ENCODE measurements around the gene OSBPL8.
A peak's percentile ranks its signal among the peaks of the same experiment; 100 is the strongest.

Gene OSBPL8

GRCh38 chr12:76555231-76555767 is 4.3 kb downstream of the OSBPL8 start:
- DNase-seq (ENCODE audit: low read depth), result no peak

GRCh38 chr12:76554405-76555230 is 5.0 kb downstream of the OSBPL8 start:
- no peak for DNase-seq (ENCODE audit: low read depth)

GRCh38 chr12:76552343-76552938 is 7.1 kb downstream of the OSBPL8 start:
- peak; percentile 23 for DNase-seq (ENCODE audit: low read depth)

- DNase-seq (ENCODE audit: low read depth), result no peak
Observed at GRCh38 chr12:76551482-76551888, 8.1 kb downstream of the OSBPL8 start.

- peak; percentile 11 for DNase-seq (ENCODE audit: low read depth)
Observed at GRCh38 chr12:76549131-76549530, 10.4 kb downstream of the OSBPL8 start.

GRCh38 chr12:76548222-76548837 is 11.2 kb downstream of the OSBPL8 start:
- DNase-seq (ENCODE audit: low read depth), result no peak

GRCh38 chr12:76547526-76547925 is 12.0 kb downstream of the OSBPL8 start:
- DNase-seq (ENCODE audit: low read depth), result no peak

- DNase-seq (ENCODE audit: low read depth), result no peak
Observed at GRCh38 chr12:76546889-76547288, 12.7 kb downstream of the OSBPL8 start.

- DNase-seq (ENCODE audit: low read depth), result no peak
Observed at GRCh38 chr12:76545486-76545885, 14.1 kb downstream of the OSBPL8 start.

- no peak for DNase-seq (ENCODE audit: low read depth)
Observed at GRCh38 chr12:76544601-76545261, 14.8 kb downstream of the OSBPL8 start.

GRCh38 chr12:76543813-76544347 is 15.7 kb downstream of the OSBPL8 start:
- no peak for DNase-seq (ENCODE audit: low read depth)

GRCh38 chr12:76542908-76543307 is 16.7 kb downstream of the OSBPL8 start:
- DNase-seq (ENCODE audit: low read depth), result no peak

GRCh38 chr12:76539727-76540126 is 19.8 kb downstream of the OSBPL8 start:
- DNase-seq (ENCODE audit: low read depth), result no peak

- no peak for DNase-seq (ENCODE audit: low read depth)
Observed at GRCh38 chr12:76537923-76538322, 21.6 kb downstream of the OSBPL8 start.

GRCh38 chr12:76536546-76536945 is 23.0 kb downstream of the OSBPL8 start:
- no peak for DNase-seq (ENCODE audit: low read depth)

- no peak for DNase-seq (ENCODE audit: low read depth)
Observed at GRCh38 chr12:76535170-76535569, 24.4 kb downstream of the OSBPL8 start.

GRCh38 chr12:76533331-76533730 is 26.2 kb downstream of the OSBPL8 start:
- DNase-seq (ENCODE audit: low read depth), result peak; percentile 38

GRCh38 chr12:76532520-76532919 is 27.1 kb downstream of the OSBPL8 start:
- DNase-seq (ENCODE audit: low read depth), result no peak

- no peak for DNase-seq (ENCODE audit: low read depth)
Observed at GRCh38 chr12:76531056-76531455, 28.5 kb downstream of the OSBPL8 start.

GRCh38 chr12:76530516-76530915 is 29.1 kb downstream of the OSBPL8 start:
- DNase-seq (ENCODE audit: low read depth), result no peak

GRCh38 chr12:76529226-76529918 is 30.2 kb downstream of the OSBPL8 start:
- DNase-seq (ENCODE audit: low read depth), result peak; percentile 62

All from iris pigment epithelial cell (primary cell).